Peyer's patch (tissue), 4 donors: Measurements from ENCODE around the gene KPNA5. TPM values are rescaled to one million over a fixed set of nuclear protein-coding genes. Genes with fewer than 3 reads are reported as not detected.

ENCODE experiments used
- DNase-seq, 3 donors: peaks; one replicate each; pipeline ENCODE4 v3.0.0-alpha.2; 2017 to 2019
- H3K27ac ChIP-seq, 4 donors: fragments of 200-600 bp; sonication (generic); one replicate each; pipeline ENCODE4 v1.5.1; 2016 to 2019
- H3K27me3 ChIP-seq, 2 donors: fragments of 200-600 bp; sonication (generic); one replicate each; pipeline ENCODE4 v1.5.1; 2019
- H3K36me3 ChIP-seq, 3 donors: fragments of 200-600 bp; sonication (generic); one replicate each; pipeline ENCODE4 v1.5.1; 2016 to 2019
- H3K4me1 ChIP-seq, 4 donors: fragments of 200-600 bp; sonication (generic); one replicate each; pipeline ENCODE4 v1.5.1; 2016 to 2019
- H3K4me3 ChIP-seq, 4 donors: fragments of 200-600 bp; sonication (generic); 1 replicate in 3 of 4; 2 replicates in 1 of 4; pipeline ENCODE4 v1.5.1; 2016 to 2019; ENCODE audit warnings: mild to moderate bottlenecking in 1 of 4
- H3K9me3 ChIP-seq, 4 donors: fragments of 200-600 bp; sonication (generic); one replicate each; pipeline ENCODE4 v1.5.1; 2016 to 2019; ENCODE audit warnings: mild to moderate bottlenecking in 1 of 4
- CTCF ChIP-seq, 6 experiments: fragments of 450-650 bp in 4 of 6; fragments of 200-600 bp in 2 of 6; sonication (generic) in 1 of 6; IDR thresholded peaks; one replicate each; pipeline ENCODE4 v1.5.1; 2017 to 2019; ENCODE audit warnings: antibody characterized with exemption in 6 of 6, mild to moderate bottlenecking in 3 of 6, moderate library complexity in 1 of 6
- POLR2A ChIP-seq, 2 donors: fragments of 450-650 bp; IDR thresholded peaks; one replicate each; pipeline ENCODE4 v1.5.1; 2017; ENCODE audit warnings: antibody characterized with exemption in 2 of 2, mild to moderate bottlenecking in 2 of 2, moderate library complexity in 2 of 2
- total RNA-seq, 4 donors: library from RNA; depleted of rRNA; stranded (reverse); fragments of >200 nt; gene quantifications; one replicate each; pipeline ENCODE4 v1.1.0, GENCODE V29; 2016

The KPNA5 gene
- total RNA-seq, result 10 to 100 TPM in 1 of 4 donors, 1 to 10 TPM in 3; 2.8 to 15.7 (median 3.2) TPM

GRCh38 chr6:116680880-116681672 lies at the start of gene KPNA5:
Gene KPNA5, plus strand, starts transcription at chr6:116681211. Its CDS starts 124 bp downstream, at chr6:116681335.
- peak; percentile 89 to 96 (median 92) for DNase-seq
- peak within 1 kb of the TSS; percentile 86 to 95 (median 88) for H3K27ac ChIP-seq
- peak within 1 kb of the TSS; percentile 77 to 88 (median 81) for H3K4me3 ChIP-seq
- H3K36me3 ChIP-seq, result no peaks in the 10 kb centered on the region
- H3K4me1 ChIP-seq, result peaks cover 0 to 7% (median 0%) of the 10 kb centered on the region in 4 donors
- TF ChIP-seq POLR2A (IDR thresholded peaks at IDR 0.05), result peak; percentile 25 to 53
- TF ChIP-seq CTCF (IDR thresholded peaks at IDR 0.05), result peak in 1 of 6 experiments; percentile 1
- no peaks in the 10 kb centered on the region for H3K9me3 ChIP-seq
- H3K27me3 ChIP-seq, result no peaks in the 10 kb centered on the region

GRCh38 chr6:116631379-116631990 lies 49.5 kb upstream of the KPNA5 start:
- DNase-seq, result no peak
- H3K4me1 ChIP-seq, result no peaks in the 10 kb centered on the region
- peaks cover 0 to 16% (median 0%) of the 10 kb centered on the region in 3 donors for H3K36me3 ChIP-seq
- TF ChIP-seq CTCF (IDR thresholded peaks at IDR 0.05), result no peak
- TF ChIP-seq POLR2A (IDR thresholded peaks at IDR 0.05), result no peak
- no peak overlapping the region for H3K27ac ChIP-seq
- H3K9me3 ChIP-seq, result no peaks in the 10 kb centered on the region
- H3K4me3 ChIP-seq, result no peak overlapping the region
- no peaks in the 10 kb centered on the region for H3K27me3 ChIP-seq

- TF ChIP-seq CTCF (IDR thresholded peaks at IDR 0.05) (no peak), POLR2A (IDR thresholded peaks at IDR 0.05) (no peak)
- Histone ChIP-seq H3K9me3 (no peaks in the 10 kb centered on the region), H3K4me3 (no peak overlapping the region), H3K36me3 (peaks cover 0 to 16% (median 0%) of the 10 kb centered on the region in 3 donors), H3K27me3 (no peaks in the 10 kb centered on the region), H3K4me1 (no peaks in the 10 kb centered on the region), H3K27ac (no peak overlapping the region)
- DNase-seq, result no peak
These were observed 47.3 kb upstream of the KPNA5 start for GRCh38 chr6:116633685-116634084.

GRCh38 chr6:116648156-116648555 lies 32.9 kb upstream of the KPNA5 start:
- Histone ChIP-seq H3K27ac (no peak overlapping the region), H3K4me1 (no peaks in the 10 kb centered on the region), H3K36me3 (peaks cover 0 to 7% (median 0%) of the 10 kb centered on the region in 3 donors), H3K9me3 (no peaks in the 10 kb centered on the region), H3K4me3 (no peak overlapping the region), H3K27me3 (no peaks in the 10 kb centered on the region)
- TF ChIP-seq CTCF (IDR thresholded peaks at IDR 0.05) (no peak), POLR2A (IDR thresholded peaks at IDR 0.05) (no peak)
- no peak for DNase-seq

GRCh38 chr6:116649129-116649528 lies 31.9 kb upstream of the KPNA5 start:
- Histone ChIP-seq H3K36me3 (peaks cover 0 to 7% (median 0%) of the 10 kb centered on the region in 3 donors), H3K4me3 (no peak overlapping the region), H3K27ac (no peak overlapping the region), H3K4me1 (no peaks in the 10 kb centered on the region), H3K9me3 (no peaks in the 10 kb centered on the region), H3K27me3 (no peaks in the 10 kb centered on the region)
- TF ChIP-seq CTCF (IDR thresholded peaks at IDR 0.05), result no peak
- TF ChIP-seq POLR2A (IDR thresholded peaks at IDR 0.05), result no peak
- DNase-seq, result no peak
